ENCODE data around the gene ARMC3.

GRCh38 chr10:22899775-22900174, 28.1 kb upstream of the ARMC3 start:
- TF ChIP-seq CTCF (IDR thresholded peaks at IDR 0.05) = no peak
- TF ChIP-seq POLR2A (IDR thresholded peaks at IDR 0.05) = no peak

Data from uterus (tissue), 2 donors.